Glomerular visceral epithelial cell (primary cell): ENCODE results near the gene ATAD1.
"Not testable (repeated sequence)": the region's sequence is repeated elsewhere in the genome, so short reads cannot be mapped to it uniquely, and the experiment has no call there.

ENCODE experiments used
- DNase-seq: peaks from one replicate; pipeline ENCODE4 v3.0.0-alpha.2; 2016; ENCODE audit errors: extremely low spot score

Gene ATAD1

GRCh38 chr10:87817609-87818504 is at the start of gene ATAD1:
TSS of gene ATAD1 (minus strand) at chr10:87818226. CDS start at chr10:87814599, 3,627 bp downstream.
- DNase-seq: peak; percentile 90

- DNase-seq: no peak
Observed at GRCh38 chr10:87867453-87867852, 49.4 kb upstream of the ATAD1 start.

GRCh38 chr10:87866412-87866974 is 48.5 kb upstream of the ATAD1 start:
- DNase-seq: no peak

- no peak for DNase-seq
Observed at GRCh38 chr10:87865241-87865881, 47.3 kb upstream of the ATAD1 start.

- DNase-seq: no peak
Observed at GRCh38 chr10:87864496-87865059, 46.6 kb upstream of the ATAD1 start.

GRCh38 chr10:87863951-87864495 is 46.0 kb upstream of the ATAD1 start:
- DNase-seq: peak; percentile 42

GRCh38 chr10:87863053-87863943 is 45.3 kb upstream of the ATAD1 start, which contains the start of the genes KLLN and PTEN:
TSS of gene KLLN (minus strand) at chr10:87863533. CDS start at chr10:87862487, 1,046 bp downstream.
TSS of gene PTEN (plus strand) at chr10:87863625. CDS start at chr10:87864470, 845 bp downstream.
- DNase-seq: peak; percentile 91

GRCh38 chr10:87862679-87863052 is 44.6 kb upstream of the ATAD1 start:
- DNase-seq: no peak

- DNase-seq: peak; percentile 97
Observed at GRCh38 chr10:87861953-87862678, 44.1 kb upstream of the ATAD1 start.

- DNase-seq: peak; percentile 67
Observed at GRCh38 chr10:87861566-87861952, 43.5 kb upstream of the ATAD1 start.

- no peak for DNase-seq
Observed at GRCh38 chr10:87860816-87861403, 42.9 kb upstream of the ATAD1 start.

GRCh38 chr10:87860156-87860795 is 42.2 kb upstream of the ATAD1 start:
- peak; percentile 67 for DNase-seq

GRCh38 chr10:87855665-87856064 is 37.6 kb upstream of the ATAD1 start:
- not testable (repeated sequence) for DNase-seq

- not testable (repeated sequence) for DNase-seq
Observed at GRCh38 chr10:87855247-87855646, 37.2 kb upstream of the ATAD1 start.

GRCh38 chr10:87852089-87852488 is 34.1 kb upstream of the ATAD1 start:
- DNase-seq: no peak

GRCh38 chr10:87850742-87851205 is 32.7 kb upstream of the ATAD1 start:
- peak; percentile 42 for DNase-seq

- no peak for DNase-seq
Observed at GRCh38 chr10:87849001-87849400, 31.0 kb upstream of the ATAD1 start.

- DNase-seq: no peak
Observed at GRCh38 chr10:87847550-87847949, 29.5 kb upstream of the ATAD1 start.

- not testable (repeated sequence) for DNase-seq
Observed at GRCh38 chr10:87846711-87847110, 28.7 kb upstream of the ATAD1 start.
